CD14-positive monocyte (primary cell): ENCODE results near the gene TOLLIP. TPM values are rescaled to one million over a fixed set of nuclear protein-coding genes. Genes with fewer than 3 reads are reported as not detected.

Experiments
- DNase-seq, 3 donors: peaks; one replicate each; pipeline ENCODE4 v3.0.0-alpha.2; 2011 to 2022
- H2AFZ ChIP-seq: 2 replicates; pipeline ENCODE4 v1.6.0; 2012; ENCODE audit warnings: mild to moderate bottlenecking, low read depth, low read length, inconsistent platforms; ENCODE audit not compliant: insufficient read depth, poor library complexity, severe bottlenecking
- H3K27ac ChIP-seq, 2 donors: 1 replicate in 1 of 2; 2 replicates in 1 of 2; pipeline ENCODE4 v1.5.1; 2012 to 2013; ENCODE audit warnings: low read length in 2 of 2, control low read depth in 1 of 2, inconsistent platforms in 1 of 2, low read depth in 1 of 2, mild to moderate bottlenecking in 1 of 2
- H3K27me3 ChIP-seq, 2 donors: one replicate each; pipeline versions ENCODE4 v1.6.0 to v1.6.1; 2011 to 2013; ENCODE audit warnings: low read length in 2 of 2; ENCODE audit not compliant: control insufficient read depth in 2 of 2, insufficient read depth in 2 of 2
- H3K36me3 ChIP-seq, 2 donors: replicated peaks in 1 of 2; 1 replicate in 1 of 2; 2 replicates in 1 of 2; pipeline versions ENCODE4 v1.5.1 to v1.6.1; 2012 to 2013; ENCODE audit warnings: low read length in 2 of 2, control low read depth in 1 of 2, inconsistent platforms in 1 of 2, mild to moderate bottlenecking in 1 of 2; ENCODE audit not compliant: insufficient read depth in 2 of 2, control insufficient read depth in 1 of 2
- H3K4me1 ChIP-seq, 2 donors: 1 replicate in 1 of 2; 2 replicates in 1 of 2; pipeline versions ENCODE4 v1.5.1 to v1.6.1; 2012 to 2013; ENCODE audit warnings: low read length in 2 of 2, control low read depth in 1 of 2, inconsistent platforms in 1 of 2, mild to moderate bottlenecking in 1 of 2, moderate library complexity in 1 of 2; ENCODE audit not compliant: insufficient read depth in 2 of 2, control insufficient read depth in 1 of 2
- H3K4me2 ChIP-seq: replicated peaks from 2 replicates; pipeline ENCODE3; 2012; ENCODE audit warnings: low read length, moderate library complexity, mild to moderate bottlenecking; ENCODE audit not compliant: poor library complexity, severe bottlenecking; ENCODE audit errors: extremely low read depth
- H3K4me3 ChIP-seq, 3 experiments: fragments of 200-600 bp in 1 of 3; sonication (generic) in 1 of 3; replicated peaks in 1 of 3; 1 replicate in 2 of 3; 2 replicates in 1 of 3; pipeline ENCODE4 v1.5.1; 2011 to 2013; ENCODE audit warnings: low read length in 3 of 3, mild to moderate bottlenecking in 3 of 3, control low read depth in 2 of 3, low read depth in 2 of 3, inconsistent platforms in 1 of 3, moderate library complexity in 1 of 3
- H3K79me2 ChIP-seq: 2 replicates; pipeline ENCODE4 v1.6.0; 2012; ENCODE audit warnings: mild to moderate bottlenecking, control low read depth, inconsistent platforms, low read length, moderate library complexity; ENCODE audit not compliant: insufficient read depth
- H3K9ac ChIP-seq: 2 replicates; pipeline ENCODE4 v1.6.0; 2017; ENCODE audit warnings: low read length, mild to moderate bottlenecking; ENCODE audit not compliant: insufficient read depth, poor library complexity, severe bottlenecking
- H3K9me3 ChIP-seq, 2 donors: replicated peaks in 1 of 2; 1 replicate in 1 of 2; 2 replicates in 1 of 2; pipeline versions ENCODE4 v1.5.1 to v1.6.1; 2012 to 2013; ENCODE audit warnings: low read length in 2 of 2, control low read depth in 1 of 2; ENCODE audit not compliant: control insufficient read depth in 1 of 2, insufficient read depth in 1 of 2
- H4K20me1 ChIP-seq: 2 replicates; pipeline ENCODE4 v1.6.0; 2012; ENCODE audit warnings: mild to moderate bottlenecking, low read length, control low read depth, moderate library complexity; ENCODE audit not compliant: insufficient read depth
- H3K27ac Mint-ChIP-seq, 7 donors: one replicate each; pipeline ENCODE4 v1.8.0; 2020; ENCODE audit warnings: mild to moderate bottlenecking in 7 of 7, mixed read lengths in 7 of 7, moderate library complexity in 6 of 7, inconsistent platforms in 2 of 7
- H3K27me3 Mint-ChIP-seq, 3 donors: one replicate each; pipeline ENCODE4 v1.8.0; 2021 to 2022; ENCODE audit warnings: low read depth in 3 of 3, mild to moderate bottlenecking in 3 of 3, mixed read lengths in 3 of 3, moderate library complexity in 3 of 3, inconsistent platforms in 1 of 3
- H3K36me3 Mint-ChIP-seq, 2 donors: one replicate each; pipeline ENCODE4 v1.8.0; 2020; ENCODE audit warnings: mixed read lengths in 2 of 2, inconsistent platforms in 1 of 2, mild to moderate bottlenecking in 1 of 2
- H3K4me1 Mint-ChIP-seq: one replicate; pipeline ENCODE4 v1.8.0; 2020; ENCODE audit warnings: mild to moderate bottlenecking, mixed read lengths
- H3K4me3 Mint-ChIP-seq, 2 donors: one replicate each; pipeline ENCODE4 v1.8.0; 2020; ENCODE audit warnings: mild to moderate bottlenecking in 2 of 2, mixed read lengths in 2 of 2, moderate library complexity in 1 of 2
- H3K9me3 Mint-ChIP-seq, 7 donors: one replicate each; pipeline ENCODE4 v1.8.0; 2020 to 2022; ENCODE audit warnings: mixed read lengths in 7 of 7, mild to moderate bottlenecking in 6 of 7, moderate library complexity in 6 of 7, inconsistent platforms in 2 of 7
- CTCF ChIP-seq: fragments of 200-600 bp; IDR thresholded peaks from one replicate; pipeline ENCODE4 v1.8.0; 2022; ENCODE audit warnings: antibody characterized with exemption, mild to moderate bottlenecking
- WGBS: methylation state at CpG from one replicate; pipeline ENCODE4 v1.1.5; 2013; ENCODE audit warnings: missing lambda C conversion rate; ENCODE audit not compliant: insufficient coverage; 5-methylcytosine and 5-hydroxymethylcytosine counted together
- intact Hi-C, 2 donors: fragments of 100-400 bp; cut with micrococcal nuclease; formaldehyde crosslinking; loops; one replicate each; pipeline versions ENCODE4 v1.15.0 to v1.15.1; 2023
- polyA plus RNA-seq, 3 donors: library from polyadenylated mRNA; depleted of rRNA in 1 of 3; unstranded in 2 of 3; stranded (reverse) in 1 of 3; fragments of 300-500 nt in 2 of 3; fragments of >200 nt in 1 of 3; fragmentation: Illumina TruSeq in 2 of 3; gene quantifications; 1 replicate in 2 of 3; 2 replicates in 1 of 3; pipeline ENCODE4 v1.2.3, GENCODE V29; 2012 to 2021

Gene TOLLIP
- polyA plus RNA-seq, 3 donors: 67.9 to 72.1 (median 71.7) TPM

GRCh38 chr11:1232883-1233321 lies 76.5 kb downstream of the TOLLIP start:
- Histone ChIP-seq H3K4me1 (no peaks in the 10 kb centered on the region), H3K27me3 (no peaks in the 10 kb centered on the region), H2AFZ (no peak overlapping the region), H3K79me2 (no peaks in the 10 kb centered on the region), H3K4me2 (no peak overlapping the region), H3K9me3 (no peaks in the 10 kb centered on the region), H3K36me3 (no peaks in the 10 kb centered on the region), H3K9ac (no peak overlapping the region), H4K20me1 (no peaks in the 10 kb centered on the region), H3K4me3 (no peak overlapping the region), H3K27ac (no peak overlapping the region)
- no peak overlapping the region for H3K4me3 Mint-ChIP-seq
- no peak for DNase-seq
- no peaks in the 10 kb centered on the region for H3K36me3 Mint-ChIP-seq
- no peaks in the 10 kb centered on the region for H3K9me3 Mint-ChIP-seq
- TF ChIP-seq CTCF: no peak
- no peaks in the 10 kb centered on the region for H3K4me1 Mint-ChIP-seq
- 83% methylated on average over 29 of the region's 30 CpGs for WGBS
- intact Hi-C loops: no loop called here
- peaks cover 0 to 5% (median 3%) of the 10 kb centered on the region in 3 donors for H3K27me3 Mint-ChIP-seq
- H3K27ac Mint-ChIP-seq: no peak overlapping the region

GRCh38 chr11:1232021-1232882 lies 77.2 kb downstream of the TOLLIP start:
- Histone ChIP-seq H3K4me1 (no peaks in the 10 kb centered on the region), H2AFZ (no peak overlapping the region), H3K4me2 (no peak overlapping the region), H3K27me3 (no peaks in the 10 kb centered on the region), H3K36me3 (no peaks in the 10 kb centered on the region), H3K9me3 (no peaks in the 10 kb centered on the region), H4K20me1 (no peaks in the 10 kb centered on the region), H3K9ac (no peak overlapping the region), H3K4me3 (no peak overlapping the region), H3K27ac (no peak overlapping the region), H3K79me2 (no peaks in the 10 kb centered on the region)
- H3K9me3 Mint-ChIP-seq: no peaks in the 10 kb centered on the region
- no peak for DNase-seq
- WGBS: 83% methylated on average over 33 of the region's 46 CpGs
- intact Hi-C loops: no loop called here
- no peaks in the 10 kb centered on the region for H3K36me3 Mint-ChIP-seq
- H3K4me3 Mint-ChIP-seq: no peak overlapping the region
- no peak for TF ChIP-seq CTCF
- no peaks in the 10 kb centered on the region for H3K4me1 Mint-ChIP-seq
- H3K27me3 Mint-ChIP-seq: peaks cover 0 to 5% (median 3%) of the 10 kb centered on the region in 3 donors
- H3K27ac Mint-ChIP-seq: no peak overlapping the region
